SK-N-SH treated with all-trans-retinoic acid at 6 μM for 48 hours (cell line): ENCODE results near the gene RIPK4.

Source experiments
- ESRRG ChIP-seq: fragments of 250-450 bp; sonication (Bioruptor Pico); IDR thresholded peaks from 2 replicates; pipeline ENCODE4 v1.6.1; 2021; ENCODE audit warnings: mild to moderate bottlenecking
- GLIS3 ChIP-seq: fragments of 250-450 bp; sonication (Bioruptor Pico); IDR thresholded peaks from 2 replicates; pipeline ENCODE4 v1.5.0; 2020; ENCODE audit warnings: mild to moderate bottlenecking, moderate library complexity
- OSR1 ChIP-seq: fragments of 250-450 bp; sonication (Bioruptor Pico); IDR thresholded peaks from 2 replicates; pipeline ENCODE4 v1.8.0; 2022; ENCODE audit warnings: moderate library complexity, mild to moderate bottlenecking, inconsistent platforms
- POU6F1 ChIP-seq: fragments of 250-450 bp; sonication (Bioruptor Pico); IDR thresholded peaks from 2 replicates; pipeline ENCODE4 v1.8.0; 2021; ENCODE audit warnings: low read depth, mild to moderate bottlenecking, moderate library complexity, borderline replicate concordance
- ZFP3 ChIP-seq: fragments of 250-450 bp; sonication (Bioruptor Pico); IDR thresholded peaks from 2 replicates; pipeline ENCODE4 v1.5.0; 2020; ENCODE audit warnings: mild to moderate bottlenecking, moderate library complexity
- ZFP30 ChIP-seq: fragments of 450-650 bp; formaldehyde crosslinking; IDR thresholded peaks from 2 replicates; pipeline ENCODE4 v1.5.0; 2022; ENCODE audit warnings: mild to moderate bottlenecking, moderate library complexity
- ZNF565 ChIP-seq: fragments of 450-650 bp; formaldehyde crosslinking; conservative IDR thresholded peaks from 2 replicates; pipeline ENCODE4 v1.5.0; 2020; ENCODE audit warnings: low read depth, mild to moderate bottlenecking, moderate library complexity
- ZNF70 ChIP-seq: fragments of 450-650 bp; formaldehyde crosslinking; IDR thresholded peaks from 2 replicates; pipeline ENCODE4 v1.5.0; 2020; ENCODE audit warnings: mild to moderate bottlenecking, moderate library complexity
- ZNF8 ChIP-seq: fragments of 450-650 bp; formaldehyde crosslinking; IDR thresholded peaks from 2 replicates; pipeline ENCODE4 v1.5.0; 2020; ENCODE audit warnings: mild to moderate bottlenecking, moderate library complexity

DNA sequence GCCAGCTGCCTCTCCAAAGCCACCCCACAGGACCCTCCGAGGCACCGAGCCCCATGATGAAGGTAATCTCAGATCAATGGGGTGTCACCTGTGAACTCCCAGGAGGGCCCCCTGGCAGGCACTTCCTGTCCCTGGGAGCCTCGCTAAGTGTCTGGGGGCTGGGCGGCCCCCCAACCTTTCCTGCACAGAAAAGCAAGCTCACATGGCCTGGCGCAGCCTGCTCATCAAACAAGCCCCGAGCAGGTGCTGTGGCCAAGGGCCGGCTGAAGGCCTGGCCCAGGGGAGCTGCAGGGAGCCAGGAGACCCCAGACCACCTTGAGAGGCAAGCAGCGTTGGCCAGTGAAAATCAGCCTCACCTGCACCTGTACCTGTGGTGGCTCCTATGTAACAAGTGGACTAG is 2.9 kb downstream of the RIPK4 start:
- TF ChIP-seq ZNF70 (CRISPR knock-in tag) (no peak), ZNF8 (CRISPR knock-in tag) (no peak), OSR1 (CRISPR knock-in tag) (no peak), ESRRG (CRISPR knock-in tag) (no peak), POU6F1 (CRISPR knock-in tag) (no peak), ZNF565 (CRISPR knock-in tag) (no peak), ZFP30 (CRISPR knock-in tag) (no peak), GLIS3 (CRISPR knock-in tag) (no peak), ZFP3 (no peak)
